Measurements from ENCODE around the gene SFXN1.
"Not testable (repeated sequence)": the region's sequence is repeated elsewhere in the genome, so short reads cannot be mapped to it uniquely, and the experiment has no call there.

SFXN1 gene

GRCh38 chr5:175478384-175479124 is at the start of gene SFXN1:
Gene SFXN1, plus strand, starts transcription at chr5:175478560. Its CDS starts 13,544 bp downstream, at chr5:175492104.
- DNase-seq (ENCODE audit: low read depth): peak; percentile 71

- DNase-seq (ENCODE audit: low read depth): no peak
These were observed 43.6 kb upstream of the SFXN1 start for GRCh38 chr5:175434800-175435199.

GRCh38 chr5:175436359-175436758 is 42.0 kb upstream of the SFXN1 start:
- DNase-seq (ENCODE audit: low read depth): no peak

GRCh38 chr5:175438234-175438857 is 40.0 kb upstream of the SFXN1 start:
- DNase-seq (ENCODE audit: low read depth): no peak

- no peak for DNase-seq (ENCODE audit: low read depth)
These were observed 34.8 kb upstream of the SFXN1 start for GRCh38 chr5:175443514-175444059.

GRCh38 chr5:175444060-175444904 is 34.1 kb upstream of the SFXN1 start, which contains the start of gene DRD1:
Gene DRD1, minus strand, starts transcription at chr5:175444182. Its CDS starts 1,083 bp downstream, at chr5:175443099.
- DNase-seq (ENCODE audit: low read depth): peak; percentile 1

GRCh38 chr5:175444905-175445456 is 33.4 kb upstream of the SFXN1 start:
- no peak for DNase-seq (ENCODE audit: low read depth)

GRCh38 chr5:175446378-175446777 is 32.0 kb upstream of the SFXN1 start:
- DNase-seq (ENCODE audit: low read depth): not testable (repeated sequence)

GRCh38 chr5:175447571-175447970 is 30.8 kb upstream of the SFXN1 start:
- no peak for DNase-seq (ENCODE audit: low read depth)

GRCh38 chr5:175448276-175448675 is 30.1 kb upstream of the SFXN1 start:
- DNase-seq (ENCODE audit: low read depth): no peak

GRCh38 chr5:175452166-175452565 is 26.2 kb upstream of the SFXN1 start:
- no peak for DNase-seq (ENCODE audit: low read depth)

GRCh38 chr5:175454338-175454737 is 24.0 kb upstream of the SFXN1 start:
- not testable (repeated sequence) for DNase-seq (ENCODE audit: low read depth)

- no peak for DNase-seq (ENCODE audit: low read depth)
These were observed 22.1 kb upstream of the SFXN1 start for GRCh38 chr5:175456105-175456742.

GRCh38 chr5:175457466-175457865 is 20.9 kb upstream of the SFXN1 start:
- DNase-seq (ENCODE audit: low read depth): no peak

- no peak for DNase-seq (ENCODE audit: low read depth)
These were observed 18.2 kb upstream of the SFXN1 start for GRCh38 chr5:175460126-175460525.

GRCh38 chr5:175460552-175460951 is 17.8 kb upstream of the SFXN1 start:
- DNase-seq (ENCODE audit: low read depth): no peak

- DNase-seq (ENCODE audit: low read depth): no peak
These were observed 17.0 kb upstream of the SFXN1 start for GRCh38 chr5:175461370-175461769.

GRCh38 chr5:175463641-175464040 is 14.7 kb upstream of the SFXN1 start:
- DNase-seq (ENCODE audit: low read depth): no peak

GRCh38 chr5:175464074-175464941 is 14.1 kb upstream of the SFXN1 start:
- DNase-seq (ENCODE audit: low read depth): peak; percentile 18

GRCh38 chr5:175464942-175465233 is 13.5 kb upstream of the SFXN1 start:
- no peak for DNase-seq (ENCODE audit: low read depth)

- DNase-seq (ENCODE audit: low read depth): no peak
These were observed 13.1 kb upstream of the SFXN1 start for GRCh38 chr5:175465282-175465681.

Data from fibroblast of gingiva (primary cell).